ENCODE measurements around the gene PACRG. TPM values are rescaled to one million over a fixed set of nuclear protein-coding genes. Genes with fewer than 3 reads are reported as not detected.
A peak's percentile ranks its signal among the peaks of the same experiment; 100 is the strongest.

Gene PACRG
- total and polyA plus RNA-seq, 2 of the 13 experiments (the other 11 are each of a cell fraction or from before 2014, with no cell fraction given), result 0.13 TPM; not detected in 1

- FAIRE-seq, result no peak
- no TSS peak for BruUV-seq (replicated peaks)
- POLR2A ChIA-PET, result no interaction called here
These were observed 434.5 kb downstream of the PACRG start for GRCh38 chr6:163162007-163162873.

DNA sequence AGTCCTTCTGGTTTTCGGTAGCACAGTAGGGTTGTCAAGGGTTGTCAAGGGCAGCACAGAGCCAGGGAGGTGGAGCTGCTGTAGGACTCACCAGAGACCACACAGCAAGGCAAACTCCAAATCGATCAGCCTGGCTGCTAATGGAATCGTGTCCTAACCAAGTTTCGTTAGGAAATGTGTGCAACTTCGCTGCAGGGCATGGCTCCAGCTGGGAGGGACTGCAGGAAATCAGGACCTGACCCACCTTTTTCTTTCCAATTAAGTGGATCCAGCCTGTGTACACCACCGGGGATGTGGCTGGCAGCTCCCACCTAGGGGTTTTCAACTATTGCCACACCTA lies 435.1 kb downstream of the PACRG start:
- ATAC-seq (peak; percentile 70), DNase-seq (ENCODE audit: low spot score) (no peak), FAIRE-seq (no peak)
- Histone ChIP-seq H3K27me3 (ENCODE audit: control insufficient read depth in 1 of 2, insufficient read depth in 2 of 2, low read length in 2 of 2) (peaks cover 0 to 15% of the 10 kb centered on the region in 2 experiments; a peak in 3 of 5 replicates), H3K4me1 (ENCODE audit: insufficient read depth, low read length) (no peaks in the 10 kb centered on the region), H2AFZ (ENCODE audit: low read length) (no peak overlapping the region), H3K4me3 (replicated peaks in 1 of 3; ENCODE audit: insufficient read depth in 1 of 3, low read depth in 2 of 3, low read length in 3 of 3) (no peak overlapping the region), H3K36me3 (replicated peaks in 1 of 2; ENCODE audit: control insufficient read depth in 1 of 2, insufficient read depth in 2 of 2, low read length in 2 of 2) (no peaks in the 10 kb centered on the region), H3K27ac (ENCODE audit: extremely low read length, insufficient read depth, low read length) (no peak overlapping the region), H3K9me3 (ENCODE audit: low read length) (no peaks in the 10 kb centered on the region), H3K79me2 (ENCODE audit: insufficient read depth, low read length) (no peaks in the 10 kb centered on the region), H3K9ac (ENCODE audit: insufficient read depth, low read depth, low read length) (no peak overlapping the region), H3K4me2 (ENCODE audit: low read depth, low read length) (no peak overlapping the region), H4K20me1 (ENCODE audit: insufficient read depth, low read length) (no peaks in the 10 kb centered on the region)
- TF ChIP-seq NCOA1 (CRISPR knock-in tag; IDR thresholded peaks at IDR 0.05) (no peak), SIN3A (IDR thresholded peaks at IDR 0.05; ENCODE audit: borderline replicate concordance, low read depth, low read length) (no peak), KLF11 (CRISPR knock-in tag; IDR thresholded peaks at IDR 0.05) (no peak)
- no TSS peak for BruUV-seq (replicated peaks)
- 13% methylated on average over 5 of the region's 6 CpGs for WGBS (ENCODE audit: low lambda C conversion rate)
- CTCF ChIA-PET (ENCODE audit: low intra/inter-chr PET ratio, low total read pairs), result no interaction called here
- in situ Hi-C loops (cut with HindIII; ENCODE audit: extremely low pct_ligation_motif_present, low pct_unique_long_range_greater_than_20kb) (no loop called here), intact Hi-C loops (cut with micrococcal nuclease; ENCODE audit: unreplicated experiment) (no loop called here)
- POLR2A ChIA-PET, result no interaction called here

More at GRCh38 chr6:163162007-163162873, 434.5 kb downstream of the PACRG start:
- Histone ChIP-seq H3K4me3 (replicated peaks in 1 of 3; ENCODE audit: insufficient read depth in 1 of 3, low read depth in 2 of 3, low read length in 3 of 3) (no peak overlapping the region), H2AFZ (ENCODE audit: low read length) (no peak overlapping the region), H3K4me2 (ENCODE audit: low read depth, low read length) (no peak overlapping the region), H3K9ac (ENCODE audit: insufficient read depth, low read depth, low read length) (no peak overlapping the region), H3K4me1 (ENCODE audit: insufficient read depth, low read length) (no peaks in the 10 kb centered on the region), H3K79me2 (ENCODE audit: insufficient read depth, low read length) (no peaks in the 10 kb centered on the region), H3K36me3 (replicated peaks in 1 of 2; ENCODE audit: control insufficient read depth in 1 of 2, insufficient read depth in 2 of 2, low read length in 2 of 2) (no peaks in the 10 kb centered on the region), H3K27ac (ENCODE audit: extremely low read length, insufficient read depth, low read length) (no peak overlapping the region), H3K27me3 (ENCODE audit: control insufficient read depth in 1 of 2, insufficient read depth in 2 of 2, low read length in 2 of 2) (peaks cover 0 to 18% of the 10 kb centered on the region in 2 experiments; a peak in 3 of 5 replicates), H4K20me1 (ENCODE audit: insufficient read depth, low read length) (no peaks in the 10 kb centered on the region), H3K9me3 (ENCODE audit: low read length) (no peaks in the 10 kb centered on the region)
- no peak for DNase-seq (ENCODE audit: low spot score)
- CTCF ChIA-PET (ENCODE audit: low intra/inter-chr PET ratio, low total read pairs), result no interaction called here
- peak; percentile 65 for ATAC-seq
- WGBS (ENCODE audit: low lambda C conversion rate), result 44% methylated on average over 11 of the region's 11 CpGs
- in situ Hi-C loops (cut with HindIII; ENCODE audit: extremely low pct_ligation_motif_present, low pct_unique_long_range_greater_than_20kb) (no loop called here), intact Hi-C loops (cut with micrococcal nuclease; ENCODE audit: unreplicated experiment) (no loop called here)
- peak; percentile 58; the same call in 1 of the 2 replicates for TF ChIP-seq CEBPB (IDR thresholded peaks at IDR 0.05; ENCODE audit: borderline replicate concordance, low read depth, low read length)
- TF ChIP-seq, protein P1, sequence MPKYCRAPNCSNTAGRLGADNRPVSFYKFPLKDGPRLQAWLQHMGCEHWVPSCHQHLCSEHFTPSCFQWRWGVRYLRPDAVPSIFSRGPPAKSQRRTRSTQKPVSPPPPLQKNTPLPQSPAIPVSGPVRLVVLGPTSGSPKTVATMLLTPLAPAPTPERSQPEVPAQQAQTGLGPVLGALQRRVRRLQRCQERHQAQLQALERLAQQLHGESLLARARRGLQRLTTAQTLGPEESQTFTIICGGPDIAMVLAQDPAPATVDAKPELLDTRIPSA (CRISPR knock-in tag; IDR thresholded peaks at IDR 0.05; ENCODE audit: borderline replicate concordance), result no peak
